ENCODE results near the gene FAM171A2. TPM values are rescaled to one million over a fixed set of nuclear protein-coding genes. Genes with fewer than 3 reads are reported as not detected.

Gene FAM171A2
- total RNA-seq, 1 donor from 2014 or later: 38.6 TPM

GRCh38 chr17:44315760-44316731 is 47.6 kb downstream of the FAM171A2 start:
- no peak overlapping the region for H3K9ac ChIP-seq (ENCODE audit: low read depth in 1 of 3, low read length in 3 of 3)
- H3K27ac ChIP-seq (ENCODE audit: low read depth, low read length): no peak overlapping the region
- peaks cover 0 to 4% (median 3%) of the 10 kb centered on the region in 3 donors for H3K4me1 ChIP-seq (ENCODE audit: control insufficient read depth in 3 of 3, insufficient read depth in 3 of 3, low read length in 3 of 3)
- H3K9me3 ChIP-seq (ENCODE audit: control insufficient read depth in 3 of 3, low read length in 3 of 3): no peaks in the 10 kb centered on the region
- peaks cover 49 to 57% (median 51%) of the 10 kb centered on the region in 3 donors for H3K27me3 ChIP-seq (ENCODE audit: control insufficient read depth in 3 of 3, insufficient read depth in 3 of 3, low read length in 3 of 3)
- H3K36me3 ChIP-seq (ENCODE audit: control insufficient read depth in 3 of 3, insufficient read depth in 3 of 3, low read length in 3 of 3): peaks cover 13 to 17% (median 16%) of the 10 kb centered on the region in 3 donors
- no peak overlapping the region for H3K4me3 ChIP-seq (ENCODE audit: low read length in 3 of 3)

DNA sequence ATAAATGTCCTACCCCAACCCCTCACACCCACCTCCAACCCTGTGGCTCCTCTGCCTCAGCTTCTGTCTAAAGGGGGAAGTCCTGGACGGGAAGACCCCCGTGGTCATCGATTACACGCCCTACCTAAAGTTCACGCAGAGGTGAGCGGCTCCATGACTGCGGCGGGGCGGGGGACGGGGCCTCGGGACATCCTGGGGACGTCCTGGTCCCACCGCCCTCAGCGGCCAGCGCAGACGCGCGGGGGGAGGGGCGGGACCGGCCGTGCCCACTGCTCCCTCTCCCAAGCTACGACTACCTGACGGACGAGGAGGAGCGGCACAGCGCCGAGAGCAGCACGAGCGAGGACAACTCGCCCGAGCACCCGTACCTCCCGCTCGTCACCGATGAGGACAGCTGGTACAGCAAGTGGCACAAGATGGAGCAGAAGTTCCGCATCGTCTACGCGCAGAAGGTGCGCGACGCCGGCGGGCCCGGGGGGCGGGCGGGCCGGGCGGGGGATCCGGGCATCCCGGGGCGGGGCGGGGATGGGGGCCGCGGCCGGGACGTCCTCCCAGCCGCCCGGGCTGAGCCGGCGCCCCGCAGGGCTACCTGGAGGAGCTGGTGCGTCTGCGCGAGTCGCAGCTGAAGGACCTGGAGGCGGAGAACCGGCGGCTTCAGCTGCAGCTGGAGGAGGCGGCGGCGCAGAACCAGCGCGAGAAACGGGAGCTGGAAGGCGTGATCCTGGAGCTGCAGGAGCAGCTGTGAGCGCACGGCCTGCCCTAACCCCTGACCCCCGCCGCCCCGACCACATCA is 48.6 kb downstream of the FAM171A2 start:
- H3K27me3 ChIP-seq (ENCODE audit: control insufficient read depth in 3 of 3, insufficient read depth in 3 of 3, low read length in 3 of 3): peaks cover 49 to 60% (median 51%) of the 10 kb centered on the region in 3 donors
- no peak overlapping the region for H3K27ac ChIP-seq (ENCODE audit: low read depth, low read length)
- H3K9ac ChIP-seq (ENCODE audit: low read depth in 1 of 3, low read length in 3 of 3): no peak overlapping the region
- peak overlapping the region in 1 of 3 donors; percentile 58 for H3K4me3 ChIP-seq (ENCODE audit: low read length in 3 of 3)
- H3K4me1 ChIP-seq (ENCODE audit: control insufficient read depth in 3 of 3, insufficient read depth in 3 of 3, low read length in 3 of 3): peaks cover 0 to 4% (median 3%) of the 10 kb centered on the region in 3 donors
- H3K9me3 ChIP-seq (ENCODE audit: control insufficient read depth in 3 of 3, low read length in 3 of 3): no peaks in the 10 kb centered on the region
- H3K36me3 ChIP-seq (ENCODE audit: control insufficient read depth in 3 of 3, insufficient read depth in 3 of 3, low read length in 3 of 3): peaks cover 5 to 7% (median 6%) of the 10 kb centered on the region in 3 donors

GRCh38 chr17:44314524-44314868 is 49.2 kb downstream of the FAM171A2 start:
- H3K4me3 ChIP-seq (ENCODE audit: low read length in 3 of 3): no peak overlapping the region

DNA sequence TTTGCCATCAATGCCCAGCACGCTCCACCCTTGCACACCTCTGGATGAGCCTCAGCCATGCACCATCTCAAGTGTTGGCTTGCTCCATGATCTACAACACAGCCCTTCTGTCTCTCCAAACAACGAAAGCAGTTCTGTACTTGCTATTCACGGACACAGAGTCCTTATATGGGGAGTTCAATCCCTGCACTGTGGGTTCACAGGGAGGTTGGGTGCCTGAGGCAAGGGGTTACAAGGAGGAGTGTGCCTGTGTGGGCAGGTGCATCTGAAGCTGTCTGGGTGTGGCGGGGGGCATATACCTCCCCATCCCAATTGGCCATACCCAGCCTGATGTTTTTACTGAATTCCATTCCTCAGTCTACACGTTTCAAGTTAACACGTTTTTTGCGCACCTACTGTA is 49.6 kb downstream of the FAM171A2 start:
- H3K9me3 ChIP-seq (ENCODE audit: control insufficient read depth in 3 of 3, low read length in 3 of 3): no peaks in the 10 kb centered on the region
- peaks cover 49 to 60% (median 51%) of the 10 kb centered on the region in 3 donors for H3K27me3 ChIP-seq (ENCODE audit: control insufficient read depth in 3 of 3, insufficient read depth in 3 of 3, low read length in 3 of 3)
- H3K4me3 ChIP-seq (ENCODE audit: low read length in 3 of 3): no peak overlapping the region
- no peak overlapping the region for H3K27ac ChIP-seq (ENCODE audit: low read depth, low read length)
- H3K36me3 ChIP-seq (ENCODE audit: control insufficient read depth in 3 of 3, insufficient read depth in 3 of 3, low read length in 3 of 3): no peaks in the 10 kb centered on the region
- no peak overlapping the region for H3K9ac ChIP-seq (ENCODE audit: low read depth in 1 of 3, low read length in 3 of 3)
- peaks cover 0 to 4% (median 3%) of the 10 kb centered on the region in 3 donors for H3K4me1 ChIP-seq (ENCODE audit: control insufficient read depth in 3 of 3, insufficient read depth in 3 of 3, low read length in 3 of 3)

More at GRCh38 chr17:44314524-44314868, 49.2 kb downstream of the FAM171A2 start:
- no peak overlapping the region for H3K27ac ChIP-seq (ENCODE audit: low read depth, low read length)
- no peaks in the 10 kb centered on the region for H3K9me3 ChIP-seq (ENCODE audit: control insufficient read depth in 3 of 3, low read length in 3 of 3)
- peaks cover 49 to 60% (median 51%) of the 10 kb centered on the region in 3 donors for H3K27me3 ChIP-seq (ENCODE audit: control insufficient read depth in 3 of 3, insufficient read depth in 3 of 3, low read length in 3 of 3)
- H3K9ac ChIP-seq (ENCODE audit: low read depth in 1 of 3, low read length in 3 of 3): no peak overlapping the region
- peaks cover under 1 to 2% (median 2%) of the 10 kb centered on the region in 3 donors for H3K36me3 ChIP-seq (ENCODE audit: control insufficient read depth in 3 of 3, insufficient read depth in 3 of 3, low read length in 3 of 3)
- H3K4me1 ChIP-seq (ENCODE audit: control insufficient read depth in 3 of 3, insufficient read depth in 3 of 3, low read length in 3 of 3): peaks cover 0 to 4% (median 3%) of the 10 kb centered on the region in 3 donors

DNA sequence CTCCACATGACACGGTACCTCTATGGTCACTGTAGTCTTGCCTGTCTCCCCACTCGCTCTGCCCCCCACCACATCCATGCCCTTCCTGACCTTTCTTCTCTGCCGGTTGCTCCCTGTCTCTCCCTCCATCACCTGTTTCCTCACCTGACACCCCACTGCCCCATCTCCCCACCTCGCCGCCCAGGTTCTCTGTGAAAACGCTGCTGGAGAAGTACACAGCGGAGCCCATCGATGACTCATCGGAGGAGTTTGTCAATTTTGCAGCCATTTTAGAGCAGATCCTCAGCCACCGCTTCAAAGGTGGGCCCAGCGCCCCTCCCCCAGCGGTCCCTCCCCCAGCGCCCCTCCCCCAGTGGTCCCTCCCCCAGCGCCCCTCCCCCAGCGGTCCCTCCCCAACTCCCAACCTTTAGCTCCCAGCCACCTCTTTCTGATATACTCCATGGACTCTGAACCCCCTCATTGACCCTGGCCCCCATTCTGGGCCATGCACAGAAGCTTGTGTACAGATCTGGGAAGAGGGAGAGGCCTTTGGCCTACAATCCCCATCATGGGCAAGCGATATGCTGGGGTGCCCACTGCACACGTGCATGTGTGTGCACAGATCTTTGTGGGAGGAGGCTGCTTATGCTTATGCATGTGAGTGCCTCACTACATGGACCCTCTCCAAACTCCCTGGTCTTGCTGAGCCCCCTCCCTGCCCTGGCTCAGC is 51.1 kb downstream of the FAM171A2 start:
- Histone ChIP-seq H3K36me3 (ENCODE audit: control insufficient read depth in 3 of 3, insufficient read depth in 3 of 3, low read length in 3 of 3) (no peaks in the 10 kb centered on the region), H3K27me3 (ENCODE audit: control insufficient read depth in 3 of 3, insufficient read depth in 3 of 3, low read length in 3 of 3) (peaks cover 43 to 54% (median 49%) of the 10 kb centered on the region in 3 donors), H3K4me3 (ENCODE audit: low read length in 3 of 3) (no peak overlapping the region), H3K4me1 (ENCODE audit: control insufficient read depth in 3 of 3, insufficient read depth in 3 of 3, low read length in 3 of 3) (peaks cover 4 to 9% (median 8%) of the 10 kb centered on the region in 3 donors), H3K9ac (ENCODE audit: low read depth in 1 of 3, low read length in 3 of 3) (no peak overlapping the region), H3K27ac (ENCODE audit: low read depth, low read length) (no peak overlapping the region), H3K9me3 (ENCODE audit: control insufficient read depth in 3 of 3, low read length in 3 of 3) (no peaks in the 10 kb centered on the region)

- Histone ChIP-seq H3K27ac (ENCODE audit: low read depth, low read length) (no peak overlapping the region), H3K27me3 (ENCODE audit: control insufficient read depth in 3 of 3, insufficient read depth in 3 of 3, low read length in 3 of 3) (peaks cover 41 to 52% (median 48%) of the 10 kb centered on the region in 3 donors), H3K4me3 (ENCODE audit: low read length in 3 of 3) (no peak overlapping the region), H3K9me3 (ENCODE audit: control insufficient read depth in 3 of 3, low read length in 3 of 3) (no peaks in the 10 kb centered on the region), H3K4me1 (ENCODE audit: control insufficient read depth in 3 of 3, insufficient read depth in 3 of 3, low read length in 3 of 3) (peaks cover 6 to 11% (median 10%) of the 10 kb centered on the region in 3 donors), H3K9ac (ENCODE audit: low read depth in 1 of 3, low read length in 3 of 3) (no peak overlapping the region), H3K36me3 (ENCODE audit: control insufficient read depth in 3 of 3, insufficient read depth in 3 of 3, low read length in 3 of 3) (no peaks in the 10 kb centered on the region)
Observed at GRCh38 chr17:44311562-44312181, 52.0 kb downstream of the FAM171A2 start.

GRCh38 chr17:44310609-44311376 is 52.9 kb downstream of the FAM171A2 start:
- Histone ChIP-seq H3K36me3 (ENCODE audit: control insufficient read depth in 3 of 3, insufficient read depth in 3 of 3, low read length in 3 of 3) (no peaks in the 10 kb centered on the region), H3K9me3 (ENCODE audit: control insufficient read depth in 3 of 3, low read length in 3 of 3) (no peaks in the 10 kb centered on the region), H3K4me3 (ENCODE audit: low read length in 3 of 3) (no peak overlapping the region), H3K4me1 (ENCODE audit: control insufficient read depth in 3 of 3, insufficient read depth in 3 of 3, low read length in 3 of 3) (peaks cover 6 to 11% (median 10%) of the 10 kb centered on the region in 3 donors), H3K27ac (ENCODE audit: low read depth, low read length) (no peak overlapping the region), H3K27me3 (ENCODE audit: control insufficient read depth in 3 of 3, insufficient read depth in 3 of 3, low read length in 3 of 3) (peaks cover 33 to 43% (median 41%) of the 10 kb centered on the region in 3 donors), H3K9ac (ENCODE audit: low read depth in 1 of 3, low read length in 3 of 3) (no peak overlapping the region)

DNA sequence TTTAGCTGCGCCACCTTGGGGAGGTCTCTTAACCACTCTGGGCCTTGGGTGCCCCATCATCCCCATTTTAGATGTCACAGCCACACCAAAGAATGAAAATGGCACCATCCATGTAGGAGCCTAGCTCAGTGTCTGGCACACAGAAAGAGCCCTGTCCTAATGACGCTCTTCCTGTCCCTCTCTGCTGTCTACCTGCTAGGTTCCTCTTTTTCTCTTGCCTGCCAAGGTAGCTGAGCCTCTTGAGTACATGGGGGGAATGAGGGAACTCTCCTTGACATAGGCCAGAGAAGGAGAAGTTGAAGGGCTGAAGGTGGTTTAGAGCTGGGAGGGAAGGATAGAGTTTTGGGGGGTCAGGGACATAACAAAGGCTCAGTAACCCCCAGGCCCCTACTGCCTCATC is 53.5 kb downstream of the FAM171A2 start:
- Histone ChIP-seq H3K36me3 (ENCODE audit: control insufficient read depth in 3 of 3, insufficient read depth in 3 of 3, low read length in 3 of 3) (no peaks in the 10 kb centered on the region), H3K9me3 (ENCODE audit: control insufficient read depth in 3 of 3, low read length in 3 of 3) (no peaks in the 10 kb centered on the region), H3K27ac (ENCODE audit: low read depth, low read length) (no peak overlapping the region), H3K9ac (ENCODE audit: low read depth in 1 of 3, low read length in 3 of 3) (no peak overlapping the region), H3K4me3 (ENCODE audit: low read length in 3 of 3) (no peak overlapping the region), H3K27me3 (ENCODE audit: control insufficient read depth in 3 of 3, insufficient read depth in 3 of 3, low read length in 3 of 3) (peaks cover 31 to 41% (median 37%) of the 10 kb centered on the region in 3 donors), H3K4me1 (ENCODE audit: control insufficient read depth in 3 of 3, insufficient read depth in 3 of 3, low read length in 3 of 3) (peaks cover 6 to 11% (median 10%) of the 10 kb centered on the region in 3 donors)

Data from skeletal muscle tissue (tissue), 4 donors.